SK-N-SH (cell line): ENCODE results near the gene GPR61.

ENCODE experiments used
- CTCF ChIP-seq: fragments of 200-600 bp; sonication (generic); IDR thresholded peaks from 2 replicates; pipeline ENCODE4 v1.6.1; 2017; ENCODE audit warnings: antibody characterized with exemption, mild to moderate bottlenecking, moderate library complexity
- EP300 ChIP-seq, 2 experiments: IDR thresholded peaks; 2 replicates each; pipeline versions ENCODE4 v1.4.0 to v1.6.1; 2012; ENCODE audit warnings: borderline replicate concordance in 1 of 2, low read depth in 1 of 2, low read length in 1 of 2
- EZH2phosphoT487 ChIP-seq: fragments of 200-600 bp; sonication (generic); IDR thresholded peaks from 2 replicates; pipeline ENCODE4 v1.6.1; 2017; ENCODE audit warnings: low read depth, mixed run types, mild to moderate bottlenecking, antibody characterized with exemption, moderate library complexity, borderline replicate concordance
- GABPA ChIP-seq: IDR thresholded peaks from 2 replicates; pipeline ENCODE4 v1.4.0; 2012; ENCODE audit warnings: low read depth, mild to moderate bottlenecking
- NFIC ChIP-seq: IDR thresholded peaks from 2 replicates; pipeline ENCODE4 v1.4.0; 2012; ENCODE audit warnings: borderline replicate concordance
- POLR2AphosphoS5 ChIP-seq: IDR thresholded peaks from 2 replicates; pipeline ENCODE4 v1.6.1; 2012; ENCODE audit warnings: low read depth, low read length

GRCh38 chr1:109528712-109529111 lies 11.0 kb upstream of the GPR61 start:
- TF ChIP-seq CTCF (no peak), EZH2phosphoT487 (no peak), NFIC (no peak), GABPA (no peak), EP300 (IDR thresholded peaks at IDR 0.05; ENCODE audit: borderline replicate concordance in 1 of 2, low read depth in 1 of 2, low read length in 1 of 2) (no peak), POLR2AphosphoS5 (no peak)
